ENCODE data around the gene CRB1.

DNA sequence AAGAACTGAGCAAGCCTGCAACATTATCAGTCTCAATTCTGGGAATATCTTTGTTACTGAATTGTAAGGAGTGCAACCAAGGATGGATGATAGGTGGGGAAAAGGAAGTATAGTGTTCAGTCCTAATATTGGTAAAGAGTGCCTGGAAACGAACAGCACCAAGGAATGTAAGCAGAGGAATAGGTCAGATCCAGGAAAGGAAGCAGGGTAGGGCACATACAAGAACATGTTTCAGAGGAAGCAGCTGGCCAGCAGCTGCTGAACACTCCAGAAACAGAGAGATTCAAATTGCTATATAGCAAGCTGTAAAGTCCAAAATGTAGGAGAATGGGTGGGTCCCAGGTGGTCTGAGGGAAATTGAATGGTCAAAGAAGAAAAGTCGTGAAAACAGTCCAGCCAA, 37.9 kb downstream of the CRB1 start:
- TF ChIP-seq, protein P1, sequence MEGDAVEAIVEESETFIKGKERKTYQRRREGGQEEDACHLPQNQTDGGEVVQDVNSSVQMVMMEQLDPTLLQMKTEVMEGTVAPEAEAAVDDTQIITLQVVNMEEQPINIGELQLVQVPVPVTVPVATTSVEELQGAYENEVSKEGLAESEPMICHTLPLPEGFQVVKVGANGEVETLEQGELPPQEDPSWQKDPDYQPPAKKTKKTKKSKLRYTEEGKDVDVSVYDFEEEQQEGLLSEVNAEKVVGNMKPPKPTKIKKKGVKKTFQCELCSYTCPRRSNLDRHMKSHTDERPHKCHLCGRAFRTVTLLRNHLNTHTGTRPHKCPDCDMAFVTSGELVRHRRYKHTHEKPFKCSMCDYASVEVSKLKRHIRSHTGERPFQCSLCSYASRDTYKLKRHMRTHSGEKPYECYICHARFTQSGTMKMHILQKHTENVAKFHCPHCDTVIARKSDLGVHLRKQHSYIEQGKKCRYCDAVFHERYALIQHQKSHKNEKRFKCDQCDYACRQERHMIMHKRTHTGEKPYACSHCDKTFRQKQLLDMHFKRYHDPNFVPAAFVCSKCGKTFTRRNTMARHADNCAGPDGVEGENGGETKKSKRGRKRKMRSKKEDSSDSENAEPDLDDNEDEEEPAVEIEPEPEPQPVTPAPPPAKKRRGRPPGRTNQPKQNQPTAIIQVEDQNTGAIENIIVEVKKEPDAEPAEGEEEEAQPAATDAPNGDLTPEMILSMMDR (conservative IDR thresholded peaks at IDR 0.05 in 1 of 2, IDR thresholded peaks at IDR 0.05 in 1 of 2; ENCODE audit: extremely low read depth in 1 of 2, insufficient read depth in 1 of 2, low read depth in 1 of 2, low read length in 2 of 2), result no peak
- TF ChIP-seq EZH2 (IDR thresholded peaks at IDR 0.05; ENCODE audit: borderline replicate concordance, low read length), result no peak
